ENCODE data around the gene LRMDA.

GRCh38 chr10:76317078-76317477, 885.7 kb downstream of the LRMDA start:
- no peak for TF ChIP-seq CTCF (IDR thresholded peaks at IDR 0.05)
- no peak for TF ChIP-seq POLR2A (IDR thresholded peaks at IDR 0.05)

Measured in sigmoid colon (tissue), 3 donors.